ENCODE results near the gene IDH2.

Gene IDH2

DNA sequence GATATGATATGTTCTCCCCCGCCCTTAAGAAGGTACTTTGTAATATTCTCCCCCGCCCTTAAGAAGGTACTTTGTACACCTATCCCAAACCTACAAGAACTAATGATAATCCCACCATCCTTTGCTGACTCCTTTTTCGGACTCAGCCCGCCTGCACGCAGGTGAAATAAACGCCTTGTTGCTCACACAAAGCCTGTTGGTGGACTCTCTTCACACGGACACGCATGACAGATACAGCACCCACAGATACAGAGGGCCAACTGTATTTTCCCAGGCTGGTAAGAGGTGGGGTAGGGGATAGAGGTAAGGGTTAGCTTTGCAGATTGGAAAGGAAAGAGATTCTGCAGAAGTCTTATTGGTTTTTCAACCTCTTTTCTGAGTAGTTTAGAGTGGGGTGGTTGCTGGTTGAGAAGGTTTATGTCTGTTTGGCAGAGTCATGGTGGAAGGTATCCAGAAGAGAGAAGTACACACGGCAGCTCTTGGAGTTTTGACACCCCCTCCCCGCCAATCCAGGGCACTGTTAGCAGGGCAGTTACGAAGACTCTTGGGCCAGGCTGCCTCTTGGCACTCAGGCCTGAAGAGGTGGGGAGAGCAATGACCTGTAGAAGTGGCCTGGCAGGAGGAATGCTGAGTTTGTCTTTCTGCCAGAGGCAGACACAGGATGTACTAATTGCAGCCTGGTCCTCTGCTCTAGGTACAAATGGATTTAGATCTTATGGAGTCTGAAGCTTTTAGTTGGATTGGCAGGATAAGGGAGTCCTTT, 36.0 kb upstream of the IDH2 start:
- Histone ChIP-seq H3K9ac (no peak overlapping the region), H3K27ac (no peak overlapping the region), H2AFZ (ENCODE audit: low read depth) (no peak overlapping the region), H4K20me1 (ENCODE audit: insufficient read depth) (no peaks in the 10 kb centered on the region), H3K27me3 (ENCODE audit: insufficient read depth, low read depth) (no peaks in the 10 kb centered on the region), H3K4me3 (IDR thresholded peaks at IDR 0.05; ENCODE audit: insufficient read depth, low read depth, low read length) (no peak overlapping the region), H3K4me2 (no peak overlapping the region), H3K36me3 (ENCODE audit: insufficient read depth) (no peaks in the 10 kb centered on the region), H3K79me2 (ENCODE audit: insufficient read depth, low read depth) (no peaks in the 10 kb centered on the region), H3K4me1 (ENCODE audit: low read depth, poor library complexity, severe bottlenecking) (peaks cover 8% of the 10 kb centered on the region)
- TF ChIP-seq, protein P1, sequence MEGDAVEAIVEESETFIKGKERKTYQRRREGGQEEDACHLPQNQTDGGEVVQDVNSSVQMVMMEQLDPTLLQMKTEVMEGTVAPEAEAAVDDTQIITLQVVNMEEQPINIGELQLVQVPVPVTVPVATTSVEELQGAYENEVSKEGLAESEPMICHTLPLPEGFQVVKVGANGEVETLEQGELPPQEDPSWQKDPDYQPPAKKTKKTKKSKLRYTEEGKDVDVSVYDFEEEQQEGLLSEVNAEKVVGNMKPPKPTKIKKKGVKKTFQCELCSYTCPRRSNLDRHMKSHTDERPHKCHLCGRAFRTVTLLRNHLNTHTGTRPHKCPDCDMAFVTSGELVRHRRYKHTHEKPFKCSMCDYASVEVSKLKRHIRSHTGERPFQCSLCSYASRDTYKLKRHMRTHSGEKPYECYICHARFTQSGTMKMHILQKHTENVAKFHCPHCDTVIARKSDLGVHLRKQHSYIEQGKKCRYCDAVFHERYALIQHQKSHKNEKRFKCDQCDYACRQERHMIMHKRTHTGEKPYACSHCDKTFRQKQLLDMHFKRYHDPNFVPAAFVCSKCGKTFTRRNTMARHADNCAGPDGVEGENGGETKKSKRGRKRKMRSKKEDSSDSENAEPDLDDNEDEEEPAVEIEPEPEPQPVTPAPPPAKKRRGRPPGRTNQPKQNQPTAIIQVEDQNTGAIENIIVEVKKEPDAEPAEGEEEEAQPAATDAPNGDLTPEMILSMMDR (conservative IDR thresholded peaks at IDR 0.05; ENCODE audit: low read depth, low read length), result no peak

- TF ChIP-seq, protein P1 (conservative IDR thresholded peaks at IDR 0.05; ENCODE audit: low read depth, low read length), result no peak
- Histone ChIP-seq H4K20me1 (ENCODE audit: insufficient read depth) (no peaks in the 10 kb centered on the region), H3K4me3 (IDR thresholded peaks at IDR 0.05; ENCODE audit: insufficient read depth, low read depth, low read length) (no peak overlapping the region)
These were observed 30.2 kb upstream of the IDH2 start for GRCh38 chr15:90132437-90132836.

DNA sequence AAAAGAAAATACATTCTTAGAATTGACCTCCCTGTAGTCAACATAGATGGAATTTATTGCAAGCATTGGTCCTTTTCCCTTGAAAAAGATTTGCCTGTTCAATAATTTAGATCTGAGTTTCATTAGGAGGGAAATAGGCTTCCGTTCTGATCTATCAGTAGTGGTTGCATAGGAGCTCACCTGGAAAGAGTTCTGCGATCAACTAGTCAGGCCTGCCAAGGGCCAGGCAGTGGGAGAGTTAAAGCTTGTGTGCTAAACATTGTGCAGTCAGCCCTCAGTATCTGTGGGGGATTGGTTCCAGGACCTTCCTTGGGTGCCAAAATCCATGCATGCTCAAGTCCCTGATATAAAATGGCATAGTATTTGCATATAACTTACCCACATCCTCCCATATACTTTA, 29.6 kb upstream of the IDH2 start:
- no peak overlapping the region for H3K27ac ChIP-seq

More at GRCh38 chr15:90132437-90132836, 30.2 kb upstream of the IDH2 start:
- H3K4me1 ChIP-seq (ENCODE audit: low read depth, poor library complexity, severe bottlenecking), result no peaks in the 10 kb centered on the region
- H3K4me2 ChIP-seq, result no peak overlapping the region
- H3K79me2 ChIP-seq (ENCODE audit: insufficient read depth, low read depth), result no peaks in the 10 kb centered on the region
- H3K9ac ChIP-seq, result no peak overlapping the region
- H3K27ac ChIP-seq, result no peak overlapping the region
- no peak overlapping the region for H2AFZ ChIP-seq (ENCODE audit: low read depth)
- no peaks in the 10 kb centered on the region for H3K27me3 ChIP-seq (ENCODE audit: insufficient read depth, low read depth)
- H3K36me3 ChIP-seq (ENCODE audit: insufficient read depth), result no peaks in the 10 kb centered on the region

DNA sequence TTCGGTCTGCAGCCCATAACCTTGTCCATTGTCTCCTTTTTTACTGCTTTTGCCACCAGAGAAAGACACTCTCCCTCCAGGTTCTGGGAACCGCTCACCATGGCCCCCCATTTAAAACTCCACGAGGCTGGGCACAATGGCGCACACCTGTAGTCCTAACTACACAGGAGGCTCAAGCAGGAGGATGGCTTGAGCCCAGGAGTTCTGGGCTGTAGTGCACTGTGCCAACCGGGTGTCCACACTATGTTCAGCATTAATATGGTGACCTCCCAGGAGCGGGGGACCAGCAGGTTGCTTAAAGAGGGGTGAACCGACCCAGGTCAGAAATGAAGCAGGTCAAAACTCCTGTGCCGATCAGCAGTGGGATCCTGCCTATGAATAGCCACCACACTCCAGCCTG, 28.0 kb upstream of the IDH2 start:
- no peaks in the 10 kb centered on the region for H4K20me1 ChIP-seq (ENCODE audit: insufficient read depth)
- no peak overlapping the region for H3K4me3 ChIP-seq (IDR thresholded peaks at IDR 0.05; ENCODE audit: insufficient read depth, low read depth, low read length)
- H3K4me1 ChIP-seq (ENCODE audit: low read depth, poor library complexity, severe bottlenecking), result no peaks in the 10 kb centered on the region
- no peak overlapping the region for H3K4me2 ChIP-seq
- no peak overlapping the region for H3K27ac ChIP-seq
- H3K79me2 ChIP-seq (ENCODE audit: insufficient read depth, low read depth), result no peaks in the 10 kb centered on the region
- TF ChIP-seq, protein P1 (conservative IDR thresholded peaks at IDR 0.05; ENCODE audit: low read depth, low read length), result no peak
- no peak overlapping the region for H3K9ac ChIP-seq
- no peak overlapping the region for H2AFZ ChIP-seq (ENCODE audit: low read depth)
- H3K36me3 ChIP-seq (ENCODE audit: insufficient read depth), result no peaks in the 10 kb centered on the region
- H3K27me3 ChIP-seq (ENCODE audit: insufficient read depth, low read depth), result no peaks in the 10 kb centered on the region

More for the DNA sequence above, 29.6 kb upstream of the IDH2 start:
- H4K20me1 ChIP-seq (ENCODE audit: insufficient read depth), result no peaks in the 10 kb centered on the region
- no peaks in the 10 kb centered on the region for H3K36me3 ChIP-seq (ENCODE audit: insufficient read depth)
- H3K79me2 ChIP-seq (ENCODE audit: insufficient read depth, low read depth), result no peaks in the 10 kb centered on the region
- H3K4me1 ChIP-seq (ENCODE audit: low read depth, poor library complexity, severe bottlenecking), result no peaks in the 10 kb centered on the region
- H3K4me3 ChIP-seq (IDR thresholded peaks at IDR 0.05; ENCODE audit: insufficient read depth, low read depth, low read length), result no peak overlapping the region
- no peak overlapping the region for H3K4me2 ChIP-seq
- H3K9ac ChIP-seq, result no peak overlapping the region
- no peaks in the 10 kb centered on the region for H3K27me3 ChIP-seq (ENCODE audit: insufficient read depth, low read depth)
- TF ChIP-seq, protein P1 (conservative IDR thresholded peaks at IDR 0.05; ENCODE audit: low read depth, low read length), result no peak
- no peak overlapping the region for H2AFZ ChIP-seq (ENCODE audit: low read depth)
